GM19193 (cell line): ENCODE measurements around the gene LAG3.

Experiments
- POLR2A ChIP-seq: IDR thresholded peaks from 4 replicates; pipeline ENCODE4 v1.6.1; 2011; ENCODE audit not compliant: insufficient read depth, insufficient read length; ENCODE audit errors: extremely low read depth

Gene LAG3

GRCh38 chr12:6788972-6789924, 16.9 kb downstream of the LAG3 start, which contains the start of gene CD4:
TSS of gene CD4 (plus strand) at chr12:6789528. CDS start at chr12:6800139, 10,611 bp downstream.
- TF ChIP-seq POLR2A, result no peak

GRCh38 chr12:6790496-6791150, 18.3 kb downstream of the LAG3 start:
- TF ChIP-seq POLR2A, result no peak

GRCh38 chr12:6791931-6792520, 19.7 kb downstream of the LAG3 start:
- no peak for TF ChIP-seq POLR2A

GRCh38 chr12:6792522-6793201, 20.3 kb downstream of the LAG3 start:
- no peak for TF ChIP-seq POLR2A

GRCh38 chr12:6795088-6795487, 22.8 kb downstream of the LAG3 start:
- TF ChIP-seq POLR2A, result no peak

GRCh38 chr12:6796576-6796975, 24.3 kb downstream of the LAG3 start:
- TF ChIP-seq POLR2A, result no peak

GRCh38 chr12:6799147-6799546, 26.8 kb downstream of the LAG3 start:
- no peak for TF ChIP-seq POLR2A

- TF ChIP-seq POLR2A, result no peak
These were observed 34.9 kb downstream of the LAG3 start for GRCh38 chr12:6807170-6807569.

GRCh38 chr12:6809056-6809455, 36.7 kb downstream of the LAG3 start:
- TF ChIP-seq POLR2A, result no peak

- no peak for TF ChIP-seq POLR2A
These were observed 38.4 kb downstream of the LAG3 start for GRCh38 chr12:6810758-6811157.

- TF ChIP-seq POLR2A, result no peak
These were observed 41.0 kb downstream of the LAG3 start for GRCh38 chr12:6813363-6813762.

- no peak for TF ChIP-seq POLR2A
These were observed 44.3 kb downstream of the LAG3 start for GRCh38 chr12:6816598-6816997.

- TF ChIP-seq POLR2A, result no peak
These were observed 44.8 kb downstream of the LAG3 start for GRCh38 chr12:6817098-6817497.

GRCh38 chr12:6817662-6818157, 45.4 kb downstream of the LAG3 start:
- TF ChIP-seq POLR2A, result no peak

- TF ChIP-seq POLR2A, result no peak
These were observed 45.9 kb downstream of the LAG3 start for GRCh38 chr12:6818222-6818621.
